Stimulated activated CD4-positive, alpha-beta T cell treated with anti-CD3 and anti-CD28 coated beads, TNF-alpha, amount 100 ng/mL, for 1 hour (primary cell): ENCODE results near the gene FAM110A.
"Not testable (repeated sequence)": the region's sequence is repeated elsewhere in the genome, so short reads cannot be mapped to it uniquely, and the experiment has no call there.

Experiments
- DNase-seq, 3 donors: peaks; one replicate each; pipeline ENCODE4 v3.0.0-alpha.2; 2020; ENCODE audit warnings: low read depth in 3 of 3, low spot score in 1 of 3

FAM110A gene

DNA sequence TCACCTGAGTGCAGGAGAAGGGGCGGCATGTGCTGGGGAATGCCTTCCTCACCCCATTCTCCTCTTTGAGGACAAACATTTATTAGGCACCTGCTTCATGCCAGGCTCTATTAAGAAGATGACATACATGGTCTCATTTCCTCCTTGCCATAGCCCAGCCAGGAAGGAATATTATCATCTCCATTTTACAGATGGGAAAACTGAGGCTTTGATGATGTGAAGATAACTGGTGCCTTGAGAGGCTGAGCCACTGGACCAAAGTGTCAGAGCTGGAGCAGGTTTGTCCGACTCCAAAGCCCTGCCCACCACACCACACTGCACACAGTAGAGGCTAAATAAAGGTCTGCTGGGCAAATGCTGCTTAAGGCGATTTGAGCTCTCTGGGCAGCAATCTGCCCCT lies 37.2 kb downstream of the FAM110A start:
- no peak for DNase-seq

DNA sequence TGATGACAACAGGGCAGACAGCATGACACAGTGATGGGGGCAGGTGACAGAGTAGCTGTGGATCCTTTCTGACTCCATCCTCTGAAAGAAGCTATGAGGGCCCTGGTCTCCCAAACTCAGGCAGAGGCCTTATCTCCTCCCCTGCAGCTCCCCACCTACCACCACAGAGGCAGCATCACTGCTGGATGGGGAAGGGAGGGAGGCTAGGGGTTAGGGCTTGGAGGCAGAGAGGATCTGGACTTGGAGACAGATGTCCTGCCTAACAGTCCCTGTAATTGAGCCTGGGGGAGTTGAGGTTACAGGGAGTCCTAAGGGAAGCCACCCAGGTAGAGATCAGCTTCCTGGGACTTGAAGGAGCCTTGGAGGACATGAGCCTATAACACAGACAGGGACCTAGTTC lies 37.9 kb downstream of the FAM110A start:
- no peak for DNase-seq

DNA sequence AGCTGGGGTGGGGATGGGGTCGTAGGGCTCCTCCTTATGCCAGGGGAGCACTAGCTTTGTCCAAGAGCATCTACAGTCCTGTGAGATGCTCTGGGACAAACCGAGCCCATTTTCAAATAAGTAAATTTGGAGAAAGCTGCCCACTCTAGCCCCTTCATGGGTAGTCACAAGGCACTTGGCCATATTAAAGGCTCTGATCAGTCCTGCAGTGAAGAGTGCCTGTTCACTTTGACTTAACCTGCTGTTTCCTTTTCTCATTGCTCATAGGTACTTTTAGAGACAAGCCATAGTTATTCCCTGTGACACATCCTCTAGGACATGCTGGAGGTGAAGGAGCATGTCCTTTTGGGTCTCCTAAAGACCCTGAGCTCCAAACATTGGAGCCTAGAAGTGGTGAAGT lies 38.4 kb downstream of the FAM110A start:
- no peak for DNase-seq

DNA sequence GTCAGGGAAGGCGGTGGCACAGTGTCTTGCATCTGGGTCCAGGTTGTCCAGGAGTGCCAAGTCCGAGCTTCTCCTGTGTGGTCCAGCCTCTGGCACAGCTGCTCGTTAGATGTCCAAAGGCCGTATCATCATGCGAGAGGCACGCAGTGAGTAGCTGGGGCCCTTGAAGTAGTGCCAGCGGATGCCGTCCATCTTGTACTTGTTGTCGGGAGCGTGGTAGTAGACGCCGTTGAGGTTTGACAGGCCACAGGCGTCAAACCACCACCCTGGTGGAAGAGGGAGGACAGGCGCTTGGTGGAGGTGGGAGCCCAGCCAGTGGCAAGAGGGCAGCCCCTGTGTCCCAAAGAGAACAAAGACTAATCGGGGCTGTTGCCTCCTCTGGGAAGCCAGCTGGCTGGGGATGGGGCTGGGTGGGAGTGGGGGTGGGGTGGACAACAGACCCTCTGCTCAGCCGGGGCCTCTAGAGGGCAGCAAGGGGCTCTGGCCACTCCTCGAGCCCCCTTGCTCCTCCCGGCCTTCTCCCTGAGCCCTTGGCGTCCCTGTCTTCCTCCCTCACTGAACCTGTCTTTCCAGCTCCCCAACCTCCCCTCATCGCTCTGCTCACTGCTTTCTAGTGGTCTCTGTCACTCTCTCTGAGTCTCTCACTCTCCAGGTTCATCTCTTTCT lies 39.5 kb downstream of the FAM110A start:
- no peak for DNase-seq

DNA sequence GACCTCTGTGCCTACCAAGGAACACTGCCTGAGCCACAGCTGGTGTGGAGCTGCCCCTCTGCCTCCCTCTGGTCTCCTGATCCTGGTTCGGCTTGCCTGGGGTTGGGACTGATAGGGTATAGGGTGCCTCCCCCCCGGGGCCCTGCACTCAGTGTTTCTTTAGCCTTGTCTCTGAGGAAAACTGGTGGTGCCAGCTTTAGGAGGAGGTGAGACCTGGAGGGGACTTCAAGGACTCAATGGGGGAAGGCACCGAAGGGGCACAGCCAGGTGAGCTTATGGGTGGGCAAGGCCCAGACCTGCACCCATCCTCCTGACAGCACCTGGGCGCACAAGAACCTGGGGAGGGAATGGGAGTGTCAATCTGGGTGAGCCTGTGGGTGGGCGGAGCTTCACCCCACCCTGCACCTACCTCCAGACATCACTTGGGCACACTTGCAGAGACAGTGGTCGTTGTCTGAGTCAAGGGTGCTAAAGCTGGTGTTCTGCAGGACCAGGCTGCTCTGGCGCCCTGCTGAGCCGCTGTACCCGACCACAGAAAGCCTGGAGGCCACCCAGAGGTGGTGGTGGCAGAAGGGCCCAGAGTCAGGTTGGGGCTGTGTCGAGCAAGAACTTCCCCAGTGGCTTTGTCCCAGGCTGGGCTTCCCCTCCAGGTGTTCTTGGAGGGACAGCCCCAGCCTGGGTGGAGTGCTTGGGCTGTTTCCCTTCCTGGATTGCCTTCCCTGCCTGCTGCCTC lies 40.5 kb downstream of the FAM110A start:
- no peak for DNase-seq

DNA sequence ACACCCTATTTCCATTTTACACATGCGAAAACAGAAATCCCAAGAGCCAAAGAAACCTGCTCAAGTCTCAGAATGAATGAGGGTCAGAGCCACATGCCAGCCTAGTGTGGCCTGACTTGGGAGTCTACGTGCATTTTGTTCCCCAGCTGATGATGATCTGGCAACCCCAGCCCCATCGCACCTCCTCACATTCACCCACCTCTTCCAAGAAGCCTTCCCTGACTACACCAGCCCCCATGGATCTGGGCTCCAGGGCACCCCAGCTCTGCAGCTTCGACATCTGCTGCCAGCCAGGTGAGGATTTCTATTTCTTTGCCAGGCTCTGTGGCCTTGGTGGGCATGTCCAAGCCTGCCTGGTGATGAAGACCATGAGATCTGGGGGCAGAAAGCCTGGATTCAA lies 41.6 kb downstream of the FAM110A start:
- DNase-seq, result no peak

DNA sequence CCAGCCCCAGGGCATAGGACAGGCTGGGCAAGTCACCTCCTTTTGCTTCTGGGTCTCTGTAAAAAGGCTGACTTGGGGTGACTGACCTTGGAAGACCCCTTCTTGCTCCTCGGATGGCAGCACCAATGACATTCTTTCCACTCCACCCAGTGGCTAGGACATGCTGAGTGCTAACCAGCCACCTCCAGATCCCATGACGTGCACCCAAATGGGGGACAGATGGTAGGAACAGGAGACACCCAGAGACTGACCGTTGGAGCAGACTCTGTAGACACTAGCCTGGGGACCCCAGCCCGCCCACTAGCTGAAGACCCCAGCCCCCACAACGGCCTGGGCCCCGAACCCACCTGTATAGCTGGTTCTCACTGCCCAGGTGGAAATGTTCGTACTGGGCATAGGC lies 44.3 kb downstream of the FAM110A start:
- DNase-seq, result no peak

DNA sequence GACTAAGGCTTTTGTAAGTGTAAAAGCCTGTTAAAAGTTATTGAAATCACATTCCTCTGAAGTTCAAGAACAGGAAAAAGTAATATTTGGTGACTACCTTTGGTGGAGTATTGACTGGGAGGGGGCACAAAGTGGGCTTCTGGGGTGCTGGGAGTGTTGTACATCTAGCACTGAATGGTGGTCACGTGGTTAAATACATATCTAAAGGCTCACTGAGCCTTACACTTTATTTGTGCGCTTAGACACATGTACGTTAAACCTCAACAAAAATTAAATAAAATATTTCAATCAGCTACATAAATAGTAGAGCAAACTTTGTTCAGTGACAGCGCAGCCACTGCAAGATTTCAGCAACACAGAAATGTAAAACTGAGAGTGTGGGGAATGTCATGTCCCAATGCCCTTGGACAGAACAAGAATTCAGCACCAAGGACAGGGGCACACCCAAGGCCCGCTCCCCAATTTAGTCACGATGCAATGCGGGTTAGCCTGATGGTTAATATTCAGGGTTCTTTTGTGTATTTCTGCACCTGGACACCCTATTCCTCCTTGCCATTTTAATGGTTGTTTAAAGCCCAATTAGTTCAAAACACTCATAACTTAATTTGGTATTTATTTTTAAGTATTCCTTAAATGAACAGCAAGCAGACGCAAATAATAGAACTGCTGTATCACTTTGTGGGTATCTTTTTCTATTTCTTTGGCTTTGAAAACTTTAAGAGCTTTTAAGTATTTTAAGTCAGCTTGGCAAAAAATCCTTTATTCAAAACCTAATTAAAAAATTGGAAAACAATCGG lies 45.2 kb downstream of the FAM110A start:
- no peak for DNase-seq

DNA sequence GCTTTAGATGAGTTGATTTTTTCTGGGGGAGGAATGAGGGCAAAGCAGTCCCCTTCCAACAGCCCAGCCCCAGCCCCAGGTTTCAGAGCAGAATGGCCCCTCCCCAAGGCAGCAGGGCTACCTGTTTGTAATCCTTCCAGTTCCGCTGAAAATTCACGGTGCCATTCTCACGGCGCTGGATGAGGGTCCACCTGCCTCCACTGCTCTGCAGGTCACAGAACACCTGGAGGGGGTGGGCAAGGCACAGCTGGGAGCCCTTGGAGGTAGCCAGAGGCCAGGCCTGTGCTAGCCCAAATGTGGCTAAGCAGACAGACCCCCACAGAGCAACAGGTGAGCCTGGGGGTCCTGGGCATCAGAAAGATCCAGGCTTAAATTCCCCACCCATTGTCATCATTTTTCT lies 46.1 kb downstream of the FAM110A start:
- DNase-seq, result no peak

DNA sequence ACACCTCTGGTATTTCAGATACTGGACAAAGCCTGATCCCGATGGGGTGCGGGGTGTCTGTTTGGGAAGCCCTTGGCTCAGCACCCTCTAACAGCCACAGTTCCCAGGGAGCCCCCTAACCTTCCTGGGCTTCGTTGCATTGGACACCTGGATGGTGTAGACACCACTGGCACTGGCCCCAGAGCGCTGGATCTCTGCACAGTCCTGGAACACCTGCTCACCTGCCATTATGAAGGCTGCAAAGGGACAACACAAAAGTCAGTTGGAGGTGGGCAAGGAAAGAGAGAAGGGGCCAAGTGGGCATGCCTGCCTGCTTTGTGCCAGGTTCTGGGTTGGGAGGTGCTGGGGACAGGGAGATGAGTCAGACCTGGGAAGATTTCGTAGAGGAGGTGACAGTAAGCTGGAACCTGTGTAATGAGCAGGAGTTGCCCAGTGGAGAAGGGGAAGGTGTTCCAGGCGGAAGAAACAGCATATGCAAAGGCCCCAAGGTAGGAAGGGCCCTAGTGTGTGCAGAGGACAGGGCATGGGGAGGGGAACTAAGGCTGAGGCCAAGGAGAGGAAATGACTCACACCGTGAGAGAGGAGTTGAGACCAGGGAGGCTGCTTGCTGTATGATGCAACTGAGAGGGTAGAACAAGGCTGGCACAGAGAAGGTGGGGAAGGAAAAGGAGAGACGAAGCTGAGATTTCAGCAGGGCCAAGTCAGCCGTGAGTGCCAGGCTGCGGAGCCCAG lies 47.7 kb downstream of the FAM110A start:
- no peak for DNase-seq

DNA sequence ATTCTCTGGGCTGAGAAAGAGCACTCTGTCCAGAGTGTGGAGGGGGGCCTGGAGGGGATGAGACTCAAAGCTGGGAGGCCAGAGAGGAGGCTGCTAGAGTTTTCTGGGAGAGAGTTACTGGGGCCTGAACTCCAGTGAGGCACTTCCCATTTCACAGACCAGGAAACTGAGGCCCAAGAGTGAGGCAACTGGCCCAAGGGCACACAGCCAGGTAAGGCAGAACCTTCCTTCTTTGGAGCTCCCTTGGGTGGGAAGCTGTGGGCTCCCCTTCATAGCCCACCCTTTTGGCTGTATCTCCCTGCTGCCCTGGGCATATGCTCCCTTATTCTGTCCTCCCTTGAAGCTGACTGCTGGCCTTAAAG lies 48.2 kb downstream of the FAM110A start:
- no peak for DNase-seq

DNA sequence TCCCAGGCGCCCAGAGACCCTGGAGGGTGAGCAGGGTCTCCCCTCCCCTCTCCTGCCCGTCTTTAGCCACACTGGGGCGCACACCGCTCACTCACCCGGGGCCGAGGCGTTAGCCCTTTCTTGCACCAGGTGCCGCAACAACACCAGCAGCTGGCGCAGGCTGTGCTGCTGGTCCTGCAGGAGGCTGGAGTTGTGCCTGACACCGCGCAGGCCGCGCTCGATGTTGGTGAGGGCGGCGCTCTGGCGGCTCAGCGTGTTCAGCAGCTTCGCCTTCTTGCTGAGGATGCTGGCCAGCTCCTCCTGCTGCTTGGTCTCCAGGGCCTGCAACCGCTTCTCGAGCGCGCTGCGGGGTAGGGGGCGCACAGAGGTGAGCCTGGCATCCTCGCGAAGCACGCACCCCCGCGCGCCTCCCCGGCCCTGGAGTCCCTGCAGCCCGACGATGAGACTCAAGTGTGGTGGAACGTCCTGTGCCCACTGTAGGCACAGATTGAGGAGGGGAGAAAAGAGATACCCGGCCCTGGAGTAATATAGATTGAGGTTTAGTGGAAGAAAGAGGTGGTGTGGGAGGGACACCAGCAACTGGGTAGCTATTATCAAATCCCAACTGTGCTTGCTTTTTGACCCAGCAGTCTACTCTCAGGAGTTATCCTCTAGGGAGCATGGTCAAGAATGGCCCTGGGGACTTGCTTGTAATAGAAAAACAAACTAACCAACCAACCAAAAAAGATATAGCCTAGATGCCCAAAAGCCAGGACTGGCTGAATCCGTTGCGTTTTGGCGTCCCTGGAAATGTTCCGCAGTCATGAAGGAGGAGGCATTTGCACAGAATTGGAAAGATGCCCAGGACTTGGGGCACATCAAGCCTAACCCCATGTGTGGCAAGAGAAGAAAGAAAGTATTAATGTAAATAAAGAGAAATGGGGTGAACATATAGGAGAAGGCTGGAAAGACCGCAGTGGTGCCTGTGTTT lies 51.8 kb downstream of the FAM110A start:
- no peak for DNase-seq

DNA sequence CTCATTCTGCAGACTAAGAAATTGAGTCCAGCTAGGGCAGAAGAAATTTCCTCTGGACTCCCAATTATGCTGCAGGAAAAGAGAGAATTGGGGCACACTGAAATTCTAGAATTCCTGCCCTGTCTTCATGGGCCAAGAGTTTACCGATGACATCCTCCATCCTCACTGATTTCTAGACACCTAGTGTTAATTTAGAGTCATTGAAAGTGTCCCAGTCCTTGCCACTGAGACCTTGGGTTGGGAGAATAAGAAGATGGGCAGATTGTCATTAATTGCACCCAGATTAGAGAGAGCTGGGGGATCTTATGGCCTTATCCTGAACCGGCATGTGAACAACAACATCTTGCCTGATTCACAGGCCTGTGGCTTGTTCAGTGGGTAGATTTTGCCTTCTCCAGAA lies 53.6 kb downstream of the FAM110A start:
- DNase-seq, result no peak

DNA sequence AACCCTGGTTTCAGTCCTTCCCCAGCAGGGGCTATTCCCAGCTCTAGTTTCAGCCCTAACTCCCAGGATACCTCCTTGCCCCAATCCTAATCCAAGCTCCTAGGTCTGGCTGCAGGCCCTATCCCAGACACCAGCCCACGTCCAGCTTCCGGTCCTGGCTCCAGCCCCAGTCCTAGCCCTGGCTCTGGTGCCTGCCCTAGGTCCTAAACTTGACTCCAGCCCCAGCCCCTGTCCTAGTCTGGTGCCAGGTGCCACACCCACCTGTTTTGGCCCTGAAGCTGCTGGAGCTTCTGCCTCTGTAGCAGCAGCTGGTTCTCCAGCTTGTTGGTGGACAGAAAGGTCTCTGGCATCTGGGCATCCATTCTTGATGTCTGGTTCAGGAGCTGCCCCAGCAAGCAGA lies 54.5 kb downstream of the FAM110A start:
- DNase-seq, result no peak

DNA sequence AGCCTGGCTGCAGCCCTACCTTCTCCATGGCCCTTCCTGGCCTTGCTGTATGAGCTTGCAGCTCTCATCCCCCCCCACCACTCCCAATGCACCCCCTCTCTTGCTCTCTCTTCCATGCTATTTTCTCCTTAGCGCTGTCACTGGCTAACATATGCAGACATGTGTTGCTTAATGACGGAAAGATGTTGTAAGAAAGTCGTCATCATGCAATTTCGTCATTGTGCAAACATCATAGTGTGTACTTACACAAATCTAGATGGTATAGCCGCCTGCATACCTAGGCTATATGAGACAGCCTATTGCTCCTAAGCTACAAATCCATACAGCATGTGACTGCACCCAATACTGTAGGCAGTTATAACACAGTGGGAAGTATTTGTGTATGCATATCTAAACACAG lies 55.6 kb downstream of the FAM110A start:
- no peak for DNase-seq

DNA sequence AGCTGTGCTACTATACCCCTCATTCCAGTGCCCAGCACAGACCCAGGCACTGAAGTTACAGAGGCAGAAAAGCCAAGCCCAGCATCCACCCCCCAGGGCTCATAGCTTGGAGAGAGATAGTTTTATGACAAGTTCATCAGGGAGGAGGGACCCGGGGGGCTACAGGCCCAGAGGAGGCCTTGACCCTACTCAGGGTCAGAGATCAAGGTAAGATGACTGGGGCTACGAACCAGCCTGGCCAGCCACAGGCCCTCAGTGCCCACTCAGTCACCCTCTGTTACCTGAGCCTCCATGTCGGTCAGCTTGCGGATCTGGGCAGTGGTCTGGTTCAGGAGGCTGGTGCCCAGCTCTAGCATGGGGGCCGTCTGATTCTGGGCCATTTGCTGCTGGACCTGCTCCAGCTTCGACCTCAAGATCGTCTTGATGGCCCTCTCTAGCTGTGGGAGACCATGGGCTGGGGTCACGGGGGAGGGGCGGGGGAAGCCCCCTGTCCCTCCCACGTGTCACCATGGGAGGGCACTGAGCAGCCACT lies 56.5 kb downstream of the FAM110A start:
- no peak for DNase-seq

DNA sequence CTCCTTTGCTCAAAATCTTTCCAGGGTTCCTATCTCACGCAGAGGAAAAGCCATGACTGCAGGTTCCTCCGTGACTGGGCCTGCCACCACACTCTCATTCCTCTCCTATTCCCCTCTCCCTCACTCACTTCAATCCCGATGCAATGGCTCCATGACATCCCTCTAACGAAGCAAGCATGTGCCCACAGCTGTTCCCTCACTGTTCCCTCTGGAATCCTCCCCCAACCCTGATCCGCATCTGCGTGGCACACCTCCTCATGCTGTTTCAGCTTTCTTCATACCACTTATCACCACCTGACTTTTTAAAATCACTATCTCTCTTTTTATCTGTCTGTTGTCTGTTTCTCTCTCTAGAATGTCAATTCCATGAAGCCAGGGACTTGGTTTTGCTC lies 57.1 kb downstream of the FAM110A start:
- no peak for DNase-seq

DNA sequence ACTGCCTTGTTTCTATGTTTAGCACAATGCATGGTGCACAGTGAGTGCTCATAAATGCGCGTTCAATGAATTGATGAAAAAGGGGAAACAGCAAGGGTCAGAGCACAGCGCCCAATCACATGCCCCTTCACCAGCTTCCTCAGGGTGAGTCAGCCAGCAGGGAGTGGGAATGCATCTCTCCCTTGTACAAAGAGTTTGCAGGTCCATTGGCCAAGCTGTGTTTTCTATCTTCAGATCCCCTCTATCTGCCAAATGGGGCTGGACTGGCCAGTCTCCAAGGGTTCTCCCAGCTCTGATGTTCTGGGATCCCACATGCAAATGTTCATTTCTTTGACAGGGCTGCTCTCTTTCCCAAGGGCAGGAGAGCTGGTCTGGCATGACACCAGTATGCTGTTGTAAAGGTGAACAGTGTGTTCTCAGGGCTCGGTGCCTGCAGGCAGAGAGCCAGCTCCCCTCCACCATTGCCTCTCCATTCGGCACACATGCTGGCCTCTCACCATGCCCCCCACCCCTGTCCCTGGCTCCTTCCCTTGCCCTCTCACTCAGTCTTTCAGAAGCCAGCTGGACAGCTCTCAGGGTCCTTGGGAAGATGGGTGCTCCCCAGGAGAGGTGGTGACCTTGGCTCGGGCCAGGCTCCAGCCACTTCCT lies 57.7 kb downstream of the FAM110A start:
- DNase-seq, result no peak

DNA sequence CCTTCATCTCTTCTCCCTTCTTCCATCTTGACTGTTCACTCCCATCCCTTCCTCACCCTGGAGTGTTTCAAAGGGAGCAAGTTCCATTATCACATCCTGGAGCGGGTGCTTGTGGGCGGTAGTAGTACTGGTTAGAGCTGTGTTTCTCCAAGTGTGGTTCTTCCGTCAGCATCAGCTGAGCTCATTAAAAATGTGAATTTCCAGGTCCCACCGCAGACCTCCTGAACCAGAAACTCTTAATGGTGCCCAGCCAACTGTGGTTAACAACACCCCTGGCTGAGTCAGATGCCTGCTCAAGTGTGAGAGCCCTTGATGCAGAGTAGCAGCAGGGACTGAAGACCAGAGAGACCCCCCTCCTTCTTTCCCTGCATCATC lies 58.2 kb downstream of the FAM110A start:
- DNase-seq, result no peak

DNA sequence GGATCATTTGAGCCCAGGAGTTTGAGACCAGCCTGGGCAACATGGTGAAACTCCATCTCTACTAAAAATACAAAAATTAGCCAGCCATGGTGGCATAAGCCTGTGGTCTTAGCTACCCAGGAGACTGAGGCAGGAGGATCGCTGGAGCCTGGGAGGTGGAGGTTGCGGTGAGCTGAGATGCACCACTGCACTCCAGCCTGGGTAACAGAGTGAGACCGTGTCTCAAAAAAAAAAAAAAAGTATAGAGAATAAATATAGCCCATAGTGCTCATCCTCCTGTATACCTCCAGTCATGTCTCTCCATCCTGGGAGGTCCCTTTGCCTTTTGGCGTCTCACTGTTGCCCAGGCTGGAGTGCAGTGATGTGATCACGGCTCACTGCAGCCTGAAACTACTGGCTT lies 58.9 kb downstream of the FAM110A start:
- DNase-seq, result not testable (repeated sequence)
